HCEC 1CT (cell line): Measurements from ENCODE around the gene HARS2.
"Not testable (repeated sequence)": the region's sequence is repeated elsewhere in the genome, so short reads cannot be mapped to it uniquely, and the experiment has no call there.

Experiments used
- DNase-seq: peaks from one replicate; pipeline ENCODE4 v3.0.0-alpha.2; 2017

Gene HARS2, protein sequence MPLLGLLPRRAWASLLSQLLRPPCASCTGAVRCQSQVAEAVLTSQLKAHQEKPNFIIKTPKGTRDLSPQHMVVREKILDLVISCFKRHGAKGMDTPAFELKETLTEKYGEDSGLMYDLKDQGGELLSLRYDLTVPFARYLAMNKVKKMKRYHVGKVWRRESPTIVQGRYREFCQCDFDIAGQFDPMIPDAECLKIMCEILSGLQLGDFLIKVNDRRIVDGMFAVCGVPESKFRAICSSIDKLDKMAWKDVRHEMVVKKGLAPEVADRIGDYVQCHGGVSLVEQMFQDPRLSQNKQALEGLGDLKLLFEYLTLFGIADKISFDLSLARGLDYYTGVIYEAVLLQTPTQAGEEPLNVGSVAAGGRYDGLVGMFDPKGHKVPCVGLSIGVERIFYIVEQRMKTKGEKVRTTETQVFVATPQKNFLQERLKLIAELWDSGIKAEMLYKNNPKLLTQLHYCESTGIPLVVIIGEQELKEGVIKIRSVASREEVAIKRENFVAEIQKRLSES

DNA sequence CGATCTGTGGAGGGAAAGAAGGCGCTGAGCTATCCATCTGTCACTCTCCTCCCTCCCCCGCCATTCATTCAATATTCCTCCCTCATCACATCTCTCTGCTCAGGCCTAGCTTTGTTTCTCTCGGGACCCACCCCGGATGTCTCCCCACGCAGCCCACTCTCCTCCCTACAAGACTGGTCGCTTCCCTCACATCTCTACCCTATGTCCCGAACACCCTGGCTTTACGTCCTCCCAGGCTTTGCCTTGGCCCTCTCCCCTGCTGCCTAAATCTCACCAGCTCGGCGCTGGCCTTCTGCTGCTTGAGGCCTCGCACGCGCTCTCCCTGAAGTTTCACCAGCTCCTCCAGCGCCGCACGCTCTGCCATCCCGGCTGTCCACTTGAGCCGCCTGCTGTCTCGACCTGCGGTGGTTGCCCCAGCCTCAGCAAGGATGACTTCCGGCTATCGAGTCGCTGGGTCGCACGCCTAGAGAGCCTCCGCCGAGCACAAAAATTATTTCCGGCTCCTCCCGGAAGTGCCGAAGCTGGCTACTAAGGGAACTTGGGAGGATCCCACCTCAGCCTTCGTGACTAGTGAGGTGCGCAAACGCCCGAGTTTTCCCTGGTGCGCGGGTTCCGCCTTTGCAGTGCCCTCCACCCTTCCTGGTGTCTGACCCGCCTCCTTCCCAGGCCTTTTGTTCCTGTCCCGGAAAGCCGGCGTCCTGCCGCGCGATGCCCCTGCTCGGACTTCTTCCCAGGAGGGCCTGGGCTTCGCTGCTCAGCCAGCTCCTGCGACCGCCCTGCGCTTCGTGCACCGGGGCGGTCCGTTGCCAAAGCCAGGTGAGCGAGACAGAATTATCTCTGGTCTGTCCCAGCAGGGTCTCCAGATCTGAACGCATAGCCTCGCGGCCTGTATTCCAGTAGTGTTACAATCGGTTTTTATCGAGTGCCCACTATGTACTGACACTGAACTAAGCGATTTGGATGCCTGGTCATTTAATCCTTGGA is at the start of gene HARS2, which contains the start of gene HARS1:
TSS of gene HARS2 (plus strand) at position 515 of the 984 bp plus-strand sequence. CDS start at position 709, 194 bp downstream.
TSS of gene HARS1 (minus strand) at position 430 of the 984 bp plus-strand sequence. CDS start at position 364, 66 bp downstream.
- peak; percentile 96 for DNase-seq

DNA sequence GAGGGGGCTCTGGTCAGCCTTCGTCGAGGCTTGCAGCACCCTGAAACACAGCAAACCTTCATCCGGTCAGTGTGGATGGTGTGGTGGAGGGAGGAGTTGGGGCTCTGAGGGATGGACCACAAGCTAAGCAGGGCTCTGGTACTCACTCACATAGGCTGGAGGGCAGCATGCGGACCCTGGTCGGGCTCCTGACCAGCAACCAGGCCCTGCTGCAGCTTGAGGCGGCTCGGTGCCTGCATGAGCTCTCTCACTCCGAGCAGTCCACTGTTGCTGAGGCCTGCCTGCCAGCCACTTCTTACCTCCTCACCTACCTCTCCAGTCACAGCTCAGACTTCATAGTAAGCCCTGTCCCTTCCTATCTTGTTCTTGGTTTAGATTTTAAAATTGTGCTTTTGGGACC is 49.5 kb upstream of the HARS2 start:
- no peak for DNase-seq

DNA sequence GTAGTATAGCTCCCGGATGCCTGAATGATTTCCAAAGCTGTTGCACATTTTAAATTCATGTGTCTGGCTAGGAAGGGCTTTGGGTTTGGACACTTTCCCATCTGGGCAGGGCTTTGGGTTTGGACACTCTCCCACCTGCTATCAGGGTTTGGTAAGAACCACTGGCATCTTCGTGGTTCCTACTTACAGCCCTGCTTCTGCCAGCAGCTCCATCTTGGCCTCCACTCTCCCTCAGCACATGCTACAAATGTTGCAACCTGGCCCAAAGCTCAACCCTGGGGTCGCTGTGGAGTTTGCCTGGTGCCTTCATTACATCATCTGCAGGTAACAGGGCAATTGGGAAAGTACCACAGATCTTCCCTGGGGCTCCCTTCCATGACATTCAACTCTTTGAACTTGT is 48.5 kb upstream of the HARS2 start:
- DNase-seq = no peak

DNA sequence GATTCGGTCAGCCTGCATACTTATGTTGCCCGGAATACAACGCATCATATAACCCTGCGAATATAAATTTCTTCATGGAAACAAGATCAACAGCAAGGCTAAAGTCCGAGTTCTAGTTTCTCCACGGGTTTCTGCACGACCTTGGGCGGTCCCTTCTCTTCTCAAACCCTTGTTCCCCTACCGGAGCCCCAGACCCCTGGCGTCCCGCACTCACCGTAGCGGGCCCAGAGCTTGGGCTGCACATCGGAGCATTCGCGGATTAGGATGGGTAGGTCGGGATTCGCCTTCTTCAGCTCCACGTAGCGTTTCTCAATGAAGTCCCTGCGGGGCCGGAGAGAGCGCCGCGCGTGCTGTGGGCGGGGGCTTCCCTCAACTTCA is 44.2 kb upstream of the HARS2 start:
- DNase-seq = no peak

DNA sequence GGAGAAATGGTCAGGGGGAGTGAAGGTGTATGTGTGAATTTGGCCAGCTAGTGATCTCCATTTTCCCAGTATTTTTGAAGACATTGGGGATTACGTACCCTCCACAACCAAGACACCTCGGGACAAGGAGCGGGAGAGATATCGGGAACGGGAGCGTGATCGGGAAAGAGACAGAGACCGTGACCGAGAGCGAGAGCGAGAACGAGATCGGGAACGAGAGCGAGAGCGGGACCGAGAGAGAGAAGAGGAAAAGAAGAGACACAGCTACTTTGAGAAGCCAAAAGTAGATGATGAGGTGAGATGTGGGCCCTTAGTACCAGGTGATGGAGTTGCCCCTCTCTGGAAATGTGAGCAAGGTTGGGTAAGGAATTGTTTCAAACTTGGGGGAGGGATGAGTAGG is 32.4 kb upstream of the HARS2 start:
- no peak for DNase-seq

DNA sequence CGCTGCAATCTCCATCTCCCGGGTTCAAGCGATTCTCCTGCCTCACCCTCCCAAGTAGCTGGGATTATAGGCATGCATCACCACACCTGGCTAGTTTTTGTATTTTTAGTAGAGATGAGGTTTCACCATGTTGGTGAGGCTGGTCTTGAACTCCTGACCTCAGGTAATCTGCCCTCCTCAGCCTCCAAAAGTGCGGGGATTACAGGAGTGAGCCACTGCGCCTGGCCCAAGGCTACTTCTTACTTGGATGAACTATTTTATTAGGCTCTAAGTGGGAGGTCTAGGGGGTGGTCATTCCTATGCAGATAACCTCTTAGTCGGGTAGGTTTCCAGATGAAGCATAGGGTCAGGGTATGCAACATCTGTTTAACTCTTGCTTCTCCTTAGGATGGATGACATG is 30.9 kb upstream of the HARS2 start:
- DNase-seq = not testable (repeated sequence)

DNA sequence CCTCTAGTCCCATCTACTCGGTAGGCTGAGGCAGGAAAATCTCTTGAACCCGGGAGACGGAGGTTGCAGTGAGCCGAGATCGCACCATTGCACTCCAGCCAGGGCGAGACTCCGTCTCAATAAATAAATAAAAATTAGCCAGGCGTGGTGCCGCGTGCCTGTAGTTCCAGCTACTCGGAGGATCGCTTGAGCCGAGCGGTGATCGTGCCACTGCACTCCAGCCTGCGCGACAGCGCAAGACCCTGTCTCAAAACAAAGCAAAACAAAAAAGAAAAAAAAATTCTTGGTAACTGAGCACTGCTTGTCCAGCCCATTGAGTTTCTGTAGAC is 27.3 kb upstream of the HARS2 start:
- no peak for DNase-seq

DNA sequence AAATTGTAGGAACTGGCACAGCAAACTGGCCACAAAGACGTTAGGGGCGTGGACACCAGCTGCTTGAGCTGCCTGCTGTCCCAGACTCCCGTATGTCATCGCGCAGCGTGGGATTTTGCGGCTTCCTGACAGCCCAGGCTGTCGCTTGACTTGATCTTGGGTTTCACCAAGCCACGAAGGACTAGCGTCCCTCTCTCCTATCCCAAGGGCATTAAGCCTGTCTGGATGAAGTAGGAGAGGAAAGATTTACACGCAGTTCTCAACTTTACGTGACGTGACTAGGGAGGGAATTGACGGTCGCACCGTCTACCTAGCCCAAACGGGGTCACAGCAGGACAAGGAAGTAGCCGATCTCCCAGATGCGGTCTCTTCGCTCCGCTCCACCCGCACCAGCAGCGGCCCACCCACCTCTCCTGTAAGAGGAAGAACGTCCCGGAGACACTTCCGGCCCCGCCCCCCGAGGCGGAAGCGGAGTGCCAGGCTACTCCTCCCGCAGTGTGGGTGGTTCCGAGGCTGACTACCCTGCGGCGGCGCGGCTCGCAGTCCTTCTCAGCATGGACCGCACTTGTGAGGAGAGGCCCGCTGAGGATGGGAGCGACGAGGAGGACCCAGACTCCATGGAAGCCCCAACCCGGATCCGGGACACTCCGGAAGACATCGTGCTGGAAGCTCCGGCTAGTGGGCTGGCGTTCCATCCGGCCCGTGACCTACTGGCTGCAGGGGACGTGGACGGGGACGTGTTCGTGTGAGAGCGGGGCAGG is 26.7 kb upstream of the HARS2 start, which contains the start of gene WDR55:
TSS of gene WDR55 (plus strand) at position 546 of the 761 bp plus-strand sequence. CDS start at position 555, 9 bp downstream.
- DNase-seq = peak; percentile 94

DNA sequence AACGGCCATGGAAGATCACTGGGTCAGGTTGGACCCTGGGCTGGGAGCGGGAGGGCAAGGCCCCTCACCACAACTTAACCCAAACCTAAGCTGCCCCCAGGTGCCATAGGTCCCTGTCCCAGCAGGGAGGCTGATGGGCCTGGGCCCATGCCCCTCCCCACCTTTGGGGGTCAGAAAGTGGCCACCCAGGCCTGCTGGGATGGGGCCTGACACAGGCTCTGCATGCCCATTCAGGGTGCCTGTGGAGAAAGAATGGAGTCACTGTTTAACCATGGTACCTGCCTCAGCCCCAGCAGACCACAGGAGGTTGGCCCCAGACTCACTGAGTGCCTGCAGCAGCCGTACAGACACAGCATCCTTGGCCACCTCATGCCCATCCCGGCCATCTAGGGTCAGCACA is 20.2 kb upstream of the HARS2 start:
- not testable (repeated sequence) for DNase-seq

DNA sequence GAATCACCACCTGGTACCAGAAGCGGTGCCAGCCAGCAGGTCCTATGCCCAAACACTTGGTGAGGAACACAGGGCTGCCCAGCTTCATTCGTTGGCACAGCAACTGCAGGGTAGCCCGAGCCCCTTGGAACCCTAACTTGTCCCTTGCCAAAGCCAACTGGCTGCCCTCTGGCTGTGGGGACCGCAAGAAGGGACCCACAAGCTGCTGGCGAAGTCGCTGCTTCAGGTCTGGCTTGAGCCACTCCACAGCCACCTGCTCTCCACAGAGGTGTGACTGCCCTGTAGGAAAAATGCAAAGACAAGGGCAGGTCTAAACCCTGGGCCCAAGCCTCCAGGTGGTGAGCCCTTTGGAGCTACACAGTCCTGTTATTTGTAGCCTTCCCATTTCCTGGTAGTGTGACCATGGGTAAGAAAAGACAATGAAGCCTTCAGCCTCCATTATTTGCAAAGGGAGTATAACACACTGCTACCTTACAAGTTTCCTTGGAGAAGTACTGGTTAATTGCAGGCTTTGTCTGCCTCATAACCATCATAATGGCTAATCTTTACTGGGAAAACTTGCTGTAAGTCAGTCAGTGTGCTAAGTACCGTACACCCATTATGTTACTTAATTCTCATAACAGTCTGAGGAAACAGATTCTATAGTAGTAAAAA is 19.7 kb upstream of the HARS2 start:
- no peak for DNase-seq

DNA sequence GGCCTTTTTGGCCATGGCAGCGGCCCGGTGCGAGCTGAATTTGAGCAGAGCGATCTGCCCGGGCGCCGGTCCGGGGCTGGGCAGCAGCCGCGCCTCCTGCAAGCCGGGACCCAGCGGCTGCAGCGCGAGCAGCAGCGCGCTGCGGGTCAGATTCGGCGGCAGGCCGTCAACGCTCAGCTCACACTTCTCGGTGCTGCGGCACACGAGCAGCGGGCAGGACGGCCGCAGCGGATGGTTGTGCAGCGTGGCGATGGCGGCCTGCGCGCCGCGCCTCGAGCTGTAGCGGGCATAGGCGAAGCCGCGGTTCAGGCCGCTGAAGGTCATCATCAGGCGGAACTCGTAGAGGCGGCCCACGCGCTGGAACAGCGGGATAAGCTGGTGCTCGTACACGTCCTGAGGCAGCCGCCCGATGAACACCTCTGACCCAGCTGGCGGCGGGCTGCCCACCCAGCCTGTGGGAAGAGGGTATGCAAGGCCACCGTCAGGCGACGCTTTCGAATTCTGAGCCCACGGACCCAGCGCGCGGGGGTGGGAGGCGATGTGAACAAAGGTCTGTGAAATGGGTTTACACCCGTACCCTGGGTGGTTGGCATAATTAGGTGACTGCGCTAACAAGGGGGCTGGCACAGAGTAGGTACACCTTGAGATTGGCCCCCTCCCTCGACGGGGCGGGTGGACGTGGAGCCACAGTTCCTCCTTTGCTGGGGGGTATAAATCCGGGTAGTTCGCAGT is 18.6 kb upstream of the HARS2 start:
- no peak for DNase-seq

DNA sequence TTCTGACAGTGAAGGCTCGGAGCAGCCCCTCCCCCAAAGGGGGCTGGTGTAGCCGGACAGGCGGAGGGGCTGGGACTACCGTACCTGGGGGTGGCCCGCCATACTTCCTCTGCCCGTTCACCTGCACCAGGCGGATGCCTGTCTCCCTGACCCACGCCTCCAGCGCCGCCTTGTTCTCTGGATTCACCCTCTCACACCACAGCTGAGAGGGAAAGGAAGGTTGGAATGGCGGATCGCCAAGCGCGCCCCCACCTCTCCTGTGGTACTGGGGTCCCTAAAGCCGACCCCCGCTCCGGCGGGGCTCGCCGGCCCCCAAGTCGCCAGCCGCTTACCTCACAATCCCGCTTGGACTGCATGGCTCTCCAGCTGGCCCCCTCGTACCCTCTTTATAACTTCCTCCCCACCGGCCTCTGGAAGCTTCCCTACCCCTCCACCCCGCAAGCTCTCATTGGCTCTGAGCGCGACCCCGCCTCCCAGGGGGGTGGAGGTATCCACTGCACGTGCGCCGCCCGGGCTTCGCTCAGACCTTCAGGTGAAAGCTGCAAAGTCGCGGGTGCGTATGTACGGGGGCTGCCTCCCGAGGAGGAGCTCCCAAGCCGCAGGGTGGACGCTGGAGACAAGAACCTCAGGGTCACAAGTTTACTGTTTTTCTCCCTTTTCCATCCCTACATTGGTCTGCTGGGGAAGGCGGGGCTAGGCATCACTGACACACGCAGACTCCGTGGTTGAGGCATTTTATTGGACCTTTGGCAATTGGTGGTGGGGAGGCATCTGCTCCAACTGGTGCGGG is 17.9 kb upstream of the HARS2 start, which contains the start of gene DND1:
TSS of gene DND1 (minus strand) at position 390 of the 790 bp plus-strand sequence. CDS start at position 356, 34 bp downstream.
- DNase-seq = no peak

DNA sequence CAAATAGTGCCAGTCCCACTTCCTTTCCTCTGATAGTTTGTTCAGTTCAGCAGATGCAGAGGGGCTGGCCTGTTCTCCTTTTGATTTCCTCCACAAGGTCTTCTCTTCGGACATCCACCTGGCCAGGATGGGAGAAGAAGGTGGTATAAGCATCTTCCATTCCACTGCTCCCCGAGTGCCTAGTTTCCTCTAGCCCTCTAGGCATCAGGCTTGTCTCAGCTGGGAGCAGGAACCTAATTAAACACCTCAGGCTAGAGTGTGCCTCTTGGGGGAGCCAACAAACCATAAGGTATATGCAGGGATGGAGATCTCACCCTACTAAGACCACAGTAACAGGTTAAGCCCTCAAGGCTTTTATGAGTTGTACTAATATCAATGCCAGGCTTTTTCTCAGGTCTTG is 17.0 kb upstream of the HARS2 start:
- DNase-seq = no peak

DNA sequence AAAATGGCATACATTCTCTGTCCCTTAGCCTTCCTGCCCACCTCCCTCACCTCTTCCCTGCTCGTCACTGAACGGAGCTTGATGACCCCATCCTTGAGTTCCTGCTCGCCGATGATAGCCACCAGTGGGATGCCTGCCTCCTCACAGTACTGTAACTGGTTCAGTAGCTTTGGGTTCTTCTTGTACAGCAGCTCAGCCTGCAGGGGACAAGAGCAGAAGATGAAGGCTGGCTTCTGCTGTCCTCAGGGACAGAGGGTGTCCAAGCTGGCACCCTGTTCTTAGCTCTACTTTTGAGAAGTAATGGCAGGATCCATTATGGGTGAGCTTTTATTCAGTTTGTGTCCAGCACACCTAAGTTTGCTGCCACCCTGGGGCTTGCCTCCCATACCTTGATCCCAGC is 16.6 kb upstream of the HARS2 start:
- no peak for DNase-seq

DNA sequence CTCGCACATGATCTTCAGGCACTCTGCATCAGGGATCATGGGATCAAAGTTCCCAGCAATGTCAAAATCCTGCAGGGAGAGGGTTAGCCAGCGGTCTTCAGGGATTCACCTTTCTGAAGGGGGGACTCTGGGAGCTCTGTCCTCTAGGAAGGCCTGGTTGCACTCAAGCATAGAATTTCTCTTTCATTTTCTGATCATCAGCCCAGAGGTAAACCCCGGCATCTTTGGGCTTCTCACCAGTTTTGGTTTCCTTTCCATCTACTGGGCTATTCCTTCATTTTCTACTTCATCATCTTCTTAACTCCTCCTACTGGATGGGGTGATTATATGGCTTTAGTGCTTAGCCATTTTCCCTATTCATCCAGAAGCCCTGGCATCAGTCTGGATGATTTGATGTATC is 13.3 kb upstream of the HARS2 start:
- no peak for DNase-seq

DNA sequence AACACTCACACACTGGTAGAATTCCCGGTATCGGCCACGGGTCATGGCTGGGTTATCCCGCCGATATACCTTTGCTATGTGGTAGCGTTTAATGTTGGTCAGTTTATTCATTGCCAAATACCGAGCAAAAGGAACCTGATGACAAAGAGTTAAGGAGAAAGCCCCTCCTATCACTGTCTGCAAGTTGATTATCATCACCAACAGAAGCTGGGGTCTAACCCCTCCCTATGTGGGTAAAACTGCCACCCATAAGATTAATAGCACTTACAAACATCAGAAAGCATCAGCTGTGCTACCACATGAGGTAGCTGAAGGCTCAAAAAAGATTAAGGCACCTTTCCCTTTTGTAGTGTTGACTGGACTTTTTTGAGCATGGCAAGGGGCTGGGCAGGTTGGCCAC is 12.3 kb upstream of the HARS2 start:
- no peak for DNase-seq

DNA sequence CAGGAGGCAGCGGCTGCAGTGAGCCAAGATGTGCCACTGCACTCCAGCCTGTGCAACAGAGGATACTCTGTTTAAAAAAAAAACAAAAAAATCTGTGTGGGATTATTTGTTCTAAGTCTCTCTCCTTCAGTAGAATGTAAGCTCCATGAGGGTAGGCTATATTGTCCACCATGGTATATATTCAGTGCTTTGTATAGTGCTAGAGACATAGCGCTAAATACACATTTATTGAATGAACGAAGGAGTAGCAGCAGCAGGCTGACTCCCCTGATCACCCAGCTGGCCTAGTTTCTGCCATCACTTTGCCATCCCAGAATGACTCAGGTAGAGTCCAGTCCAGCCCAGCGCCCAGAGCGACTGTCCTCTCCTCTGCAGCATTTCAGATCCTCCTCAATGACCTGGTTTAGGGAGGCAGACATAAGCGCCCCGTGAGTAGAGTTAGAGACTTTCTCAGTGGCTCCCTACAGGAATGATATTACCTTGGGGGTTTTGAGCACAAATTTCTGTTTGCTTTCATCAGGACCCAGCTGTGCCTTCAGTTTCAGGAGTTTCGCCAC is 801 bp upstream of the HARS2 start:
- DNase-seq = no peak

DNA sequence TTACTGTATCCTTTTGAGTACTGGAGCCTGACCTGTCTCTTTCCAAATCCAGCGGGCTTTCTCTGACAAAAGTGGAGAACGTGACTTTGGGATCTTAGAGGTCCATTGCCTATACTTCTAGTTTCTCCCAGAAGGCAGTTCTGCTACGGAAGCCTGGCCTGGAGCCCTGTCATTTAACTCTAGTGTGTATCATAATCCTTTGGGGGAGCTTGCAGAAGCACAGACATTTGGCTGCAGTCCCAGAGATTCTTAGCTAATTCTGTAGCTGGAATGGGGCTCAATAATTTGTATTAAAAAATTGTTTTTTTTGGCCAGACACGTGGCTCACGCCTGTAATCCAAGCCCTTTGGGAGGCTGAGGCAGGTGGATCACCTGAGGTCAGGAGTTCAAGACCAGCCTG is 3.0 kb downstream of the HARS2 start:
- DNase-seq = no peak

DNA sequence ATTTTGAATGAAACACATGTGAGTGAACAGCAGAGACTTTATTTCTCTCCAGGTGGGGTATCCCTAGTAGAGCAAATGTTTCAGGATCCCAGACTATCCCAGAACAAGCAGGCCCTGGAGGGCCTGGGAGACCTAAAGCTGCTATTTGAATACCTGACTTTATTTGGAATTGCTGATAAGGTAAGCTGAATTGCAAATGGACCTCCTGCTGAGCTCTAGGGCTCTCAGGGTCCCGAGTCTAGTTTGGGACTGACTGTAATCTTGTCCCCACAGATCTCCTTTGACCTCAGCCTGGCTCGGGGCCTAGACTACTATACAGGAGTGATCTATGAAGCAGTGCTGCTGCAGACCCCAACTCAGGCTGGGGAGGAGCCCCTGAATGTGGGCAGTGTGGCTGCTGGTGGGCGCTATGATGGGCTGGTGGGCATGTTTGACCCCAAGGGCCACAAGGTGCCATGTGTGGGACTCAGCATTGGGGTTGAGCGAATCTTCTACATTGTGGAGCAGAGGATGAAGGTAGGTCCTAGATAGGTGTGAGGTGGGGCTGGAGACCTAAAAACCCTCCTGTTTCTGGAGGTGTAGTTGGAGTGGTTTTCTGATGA is 5.7 kb downstream of the HARS2 start:
- DNase-seq = no peak
